Measurements from ENCODE around the gene PCDH10. TPM values are rescaled to one million over a fixed set of nuclear protein-coding genes. Genes with fewer than 3 reads are reported as not detected.

Gene PCDH10
- total RNA-seq: not detected in 2 replicates

- Mint-ChIP-seq H3K4me3 (peak within 1 kb of the TSS; percentile 38), H3K4me1 (ENCODE audit: low read depth) (peaks cover 22% of the 10 kb centered on the region), H3K27me3 (ENCODE audit: insufficient read depth) (peaks cover 61% of the 10 kb centered on the region), H3K9me3 (no peaks in the 10 kb centered on the region), H3K36me3 (ENCODE audit: low read depth) (no peaks in the 10 kb centered on the region), H3K27ac (peak within 1 kb of the TSS; percentile 84)
- intact Hi-C loops (cut with micrococcal nuclease): no loop called here
- peak; percentile 20 for DNase-seq (ENCODE audit: low spot score)
Measured at GRCh38 chr4:133148690-133149363, at the start of gene PCDH10. PCDH10 (plus strand) TSS chr4:133149294; CDS start chr4:133150141, 847 bp downstream.

GRCh38 chr4:133102043-133102442 lies 47.1 kb upstream of the PCDH10 start:
- intact Hi-C loops (cut with micrococcal nuclease): no loop called here
- no peaks in the 10 kb centered on the region for H3K27me3 Mint-ChIP-seq (ENCODE audit: insufficient read depth)
- no peak overlapping the region for H3K4me3 Mint-ChIP-seq
- no peaks in the 10 kb centered on the region for H3K4me1 Mint-ChIP-seq (ENCODE audit: low read depth)
- DNase-seq (ENCODE audit: low spot score): no peak
- H3K27ac Mint-ChIP-seq: no peak overlapping the region
- no peaks in the 10 kb centered on the region for H3K9me3 Mint-ChIP-seq
- no peaks in the 10 kb centered on the region for H3K36me3 Mint-ChIP-seq (ENCODE audit: low read depth)

GRCh38 chr4:133102612-133103409 lies 46.3 kb upstream of the PCDH10 start:
- Mint-ChIP-seq H3K27ac (no peak overlapping the region), H3K27me3 (ENCODE audit: insufficient read depth) (no peaks in the 10 kb centered on the region), H3K4me3 (no peak overlapping the region), H3K4me1 (ENCODE audit: low read depth) (no peaks in the 10 kb centered on the region), H3K36me3 (ENCODE audit: low read depth) (no peaks in the 10 kb centered on the region), H3K9me3 (no peaks in the 10 kb centered on the region)
- DNase-seq (ENCODE audit: low spot score): no peak
- intact Hi-C loops (cut with micrococcal nuclease): no loop called here

- Mint-ChIP-seq H3K36me3 (ENCODE audit: low read depth) (no peaks in the 10 kb centered on the region), H3K4me1 (ENCODE audit: low read depth) (no peaks in the 10 kb centered on the region), H3K9me3 (no peaks in the 10 kb centered on the region), H3K27ac (no peak overlapping the region), H3K27me3 (ENCODE audit: insufficient read depth) (no peaks in the 10 kb centered on the region), H3K4me3 (no peak overlapping the region)
- intact Hi-C loops (cut with micrococcal nuclease): no loop called here
- no peak for DNase-seq (ENCODE audit: low spot score)
Measured at GRCh38 chr4:133112641-133113040, 36.5 kb upstream of the PCDH10 start.

GRCh38 chr4:133124746-133125145 lies 24.3 kb upstream of the PCDH10 start:
- Mint-ChIP-seq H3K36me3 (ENCODE audit: low read depth) (no peaks in the 10 kb centered on the region), H3K27ac (no peak overlapping the region), H3K4me1 (ENCODE audit: low read depth) (no peaks in the 10 kb centered on the region), H3K27me3 (ENCODE audit: insufficient read depth) (no peaks in the 10 kb centered on the region), H3K9me3 (no peaks in the 10 kb centered on the region), H3K4me3 (no peak overlapping the region)
- intact Hi-C loops (cut with micrococcal nuclease): no loop called here
- no peak for DNase-seq (ENCODE audit: low spot score)

GRCh38 chr4:133127500-133127899 lies 21.6 kb upstream of the PCDH10 start:
- no peak for DNase-seq (ENCODE audit: low spot score)

GRCh38 chr4:133129237-133129636 lies 19.9 kb upstream of the PCDH10 start:
- intact Hi-C loops (cut with micrococcal nuclease): no loop called here

More at GRCh38 chr4:133127500-133127899, 21.6 kb upstream of the PCDH10 start:
- H3K27ac Mint-ChIP-seq: no peak overlapping the region
- no peaks in the 10 kb centered on the region for H3K4me1 Mint-ChIP-seq (ENCODE audit: low read depth)
- no peak overlapping the region for H3K4me3 Mint-ChIP-seq
- intact Hi-C loops (cut with micrococcal nuclease): no loop called here
- H3K27me3 Mint-ChIP-seq (ENCODE audit: insufficient read depth): no peaks in the 10 kb centered on the region
- no peaks in the 10 kb centered on the region for H3K36me3 Mint-ChIP-seq (ENCODE audit: low read depth)
- no peaks in the 10 kb centered on the region for H3K9me3 Mint-ChIP-seq

GRCh38 chr4:133130171-133130570 lies 18.9 kb upstream of the PCDH10 start:
- Mint-ChIP-seq H3K27ac (no peak overlapping the region), H3K36me3 (ENCODE audit: low read depth) (no peaks in the 10 kb centered on the region), H3K27me3 (ENCODE audit: insufficient read depth) (no peaks in the 10 kb centered on the region), H3K4me1 (ENCODE audit: low read depth) (no peaks in the 10 kb centered on the region), H3K4me3 (no peak overlapping the region), H3K9me3 (no peaks in the 10 kb centered on the region)
- intact Hi-C loops (cut with micrococcal nuclease): no loop called here
- DNase-seq (ENCODE audit: low spot score): no peak

More at GRCh38 chr4:133129237-133129636, 19.9 kb upstream of the PCDH10 start:
- no peaks in the 10 kb centered on the region for H3K36me3 Mint-ChIP-seq (ENCODE audit: low read depth)
- no peaks in the 10 kb centered on the region for H3K9me3 Mint-ChIP-seq
- H3K4me3 Mint-ChIP-seq: no peak overlapping the region
- no peak overlapping the region for H3K27ac Mint-ChIP-seq
- no peaks in the 10 kb centered on the region for H3K4me1 Mint-ChIP-seq (ENCODE audit: low read depth)
- no peak for DNase-seq (ENCODE audit: low spot score)
- H3K27me3 Mint-ChIP-seq (ENCODE audit: insufficient read depth): no peaks in the 10 kb centered on the region

GRCh38 chr4:133131829-133132460 lies 17.1 kb upstream of the PCDH10 start:
- Mint-ChIP-seq H3K27ac (no peak overlapping the region), H3K27me3 (ENCODE audit: insufficient read depth) (no peaks in the 10 kb centered on the region), H3K36me3 (ENCODE audit: low read depth) (no peaks in the 10 kb centered on the region), H3K4me3 (no peak overlapping the region), H3K9me3 (no peaks in the 10 kb centered on the region), H3K4me1 (ENCODE audit: low read depth) (no peaks in the 10 kb centered on the region)
- intact Hi-C loops (cut with micrococcal nuclease): no loop called here
- no peak for DNase-seq (ENCODE audit: low spot score)

- no peaks in the 10 kb centered on the region for H3K9me3 Mint-ChIP-seq
Measured at GRCh38 chr4:133136833-133137232, 12.3 kb upstream of the PCDH10 start.

GRCh38 chr4:133137571-133137970 lies 11.5 kb upstream of the PCDH10 start:
- Mint-ChIP-seq H3K27ac (no peak overlapping the region), H3K4me3 (no peak overlapping the region)
- intact Hi-C loops (cut with micrococcal nuclease): no loop called here

More at GRCh38 chr4:133136833-133137232, 12.3 kb upstream of the PCDH10 start:
- Mint-ChIP-seq H3K36me3 (ENCODE audit: low read depth) (no peaks in the 10 kb centered on the region), H3K27me3 (ENCODE audit: insufficient read depth) (no peaks in the 10 kb centered on the region), H3K27ac (no peak overlapping the region), H3K4me3 (no peak overlapping the region), H3K4me1 (ENCODE audit: low read depth) (no peaks in the 10 kb centered on the region)
- DNase-seq (ENCODE audit: low spot score): no peak
- intact Hi-C loops (cut with micrococcal nuclease): no loop called here

GRCh38 chr4:133143775-133144430 lies 5.2 kb upstream of the PCDH10 start:
- Mint-ChIP-seq H3K9me3 (no peaks in the 10 kb centered on the region), H3K4me3 (no peak overlapping the region), H3K4me1 (ENCODE audit: low read depth) (peaks cover 8% of the 10 kb centered on the region), H3K27me3 (ENCODE audit: insufficient read depth) (peaks cover 35% of the 10 kb centered on the region), H3K36me3 (ENCODE audit: low read depth) (no peaks in the 10 kb centered on the region), H3K27ac (no peak overlapping the region)
- DNase-seq (ENCODE audit: low spot score): no peak
- intact Hi-C loops (cut with micrococcal nuclease): no loop called here

More at GRCh38 chr4:133137571-133137970, 11.5 kb upstream of the PCDH10 start:
- H3K4me1 Mint-ChIP-seq (ENCODE audit: low read depth): no peaks in the 10 kb centered on the region
- H3K36me3 Mint-ChIP-seq (ENCODE audit: low read depth): no peaks in the 10 kb centered on the region
- no peaks in the 10 kb centered on the region for H3K9me3 Mint-ChIP-seq
- no peaks in the 10 kb centered on the region for H3K27me3 Mint-ChIP-seq (ENCODE audit: insufficient read depth)
- no peak for DNase-seq (ENCODE audit: low spot score)
